ENCODE data around the gene ARHGAP10.

Gene ARHGAP10

DNA sequence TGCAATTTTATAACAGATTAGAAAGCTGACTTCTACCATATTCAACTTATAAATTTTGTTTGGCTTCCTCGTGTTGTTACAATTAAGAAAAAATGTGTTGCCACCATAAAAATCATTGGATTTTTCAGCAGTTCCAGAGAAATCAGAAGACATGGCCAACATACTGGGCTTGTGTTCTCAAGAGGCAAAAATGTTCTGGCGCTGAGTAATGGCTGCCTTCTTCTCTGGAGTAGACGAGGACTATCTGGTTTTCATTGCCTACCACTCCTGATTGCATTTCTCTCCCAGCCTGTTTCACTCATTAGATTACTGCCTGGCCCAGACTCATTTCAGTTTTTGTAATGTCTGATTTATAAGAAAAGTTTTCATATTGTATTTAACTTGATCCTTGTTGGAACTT lies 122.3 kb downstream of the ARHGAP10 start:
- H3K4me1 ChIP-seq, result peaks cover 15% of the 10 kb centered on the region
- no peaks in the 10 kb centered on the region for H3K27me3 ChIP-seq
- TF ChIP-seq, protein P1, sequence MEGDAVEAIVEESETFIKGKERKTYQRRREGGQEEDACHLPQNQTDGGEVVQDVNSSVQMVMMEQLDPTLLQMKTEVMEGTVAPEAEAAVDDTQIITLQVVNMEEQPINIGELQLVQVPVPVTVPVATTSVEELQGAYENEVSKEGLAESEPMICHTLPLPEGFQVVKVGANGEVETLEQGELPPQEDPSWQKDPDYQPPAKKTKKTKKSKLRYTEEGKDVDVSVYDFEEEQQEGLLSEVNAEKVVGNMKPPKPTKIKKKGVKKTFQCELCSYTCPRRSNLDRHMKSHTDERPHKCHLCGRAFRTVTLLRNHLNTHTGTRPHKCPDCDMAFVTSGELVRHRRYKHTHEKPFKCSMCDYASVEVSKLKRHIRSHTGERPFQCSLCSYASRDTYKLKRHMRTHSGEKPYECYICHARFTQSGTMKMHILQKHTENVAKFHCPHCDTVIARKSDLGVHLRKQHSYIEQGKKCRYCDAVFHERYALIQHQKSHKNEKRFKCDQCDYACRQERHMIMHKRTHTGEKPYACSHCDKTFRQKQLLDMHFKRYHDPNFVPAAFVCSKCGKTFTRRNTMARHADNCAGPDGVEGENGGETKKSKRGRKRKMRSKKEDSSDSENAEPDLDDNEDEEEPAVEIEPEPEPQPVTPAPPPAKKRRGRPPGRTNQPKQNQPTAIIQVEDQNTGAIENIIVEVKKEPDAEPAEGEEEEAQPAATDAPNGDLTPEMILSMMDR (IDR thresholded peaks at IDR 0.05; ENCODE audit: low read depth, low read length), result no peak
- DNase-seq, result no peak
- no peaks in the 10 kb centered on the region for H3K9me3 ChIP-seq
- peaks cover 9% of the 10 kb centered on the region for H3K36me3 ChIP-seq
- H3K4me3 ChIP-seq (ENCODE audit: low read depth, low read length), result no peak overlapping the region

- no peaks in the 10 kb centered on the region for H3K27me3 ChIP-seq
- H3K4me1 ChIP-seq, result peaks cover 15% of the 10 kb centered on the region
- no peak overlapping the region for H3K4me3 ChIP-seq (ENCODE audit: low read depth, low read length)
- no peaks in the 10 kb centered on the region for H3K9me3 ChIP-seq
- H3K36me3 ChIP-seq, result peaks cover 4% of the 10 kb centered on the region
- DNase-seq, result no peak
- TF ChIP-seq, protein P1 (IDR thresholded peaks at IDR 0.05; ENCODE audit: low read depth, low read length), result no peak
These were observed 123.7 kb downstream of the ARHGAP10 start for GRCh38 chr4:147855571-147856009.

GRCh38 chr4:147860960-147861359 lies 129.1 kb downstream of the ARHGAP10 start:
- TF ChIP-seq, protein P1 (IDR thresholded peaks at IDR 0.05; ENCODE audit: low read depth, low read length), result no peak
- H3K36me3 ChIP-seq, result peaks cover 9% of the 10 kb centered on the region; the same call in 1 of the 2 replicates
- no peaks in the 10 kb centered on the region for H3K9me3 ChIP-seq
- H3K4me1 ChIP-seq, result peaks cover 25% of the 10 kb centered on the region
- H3K4me3 ChIP-seq (ENCODE audit: low read depth, low read length), result no peak overlapping the region
- no peak for DNase-seq
- H3K27me3 ChIP-seq, result no peaks in the 10 kb centered on the region

DNA sequence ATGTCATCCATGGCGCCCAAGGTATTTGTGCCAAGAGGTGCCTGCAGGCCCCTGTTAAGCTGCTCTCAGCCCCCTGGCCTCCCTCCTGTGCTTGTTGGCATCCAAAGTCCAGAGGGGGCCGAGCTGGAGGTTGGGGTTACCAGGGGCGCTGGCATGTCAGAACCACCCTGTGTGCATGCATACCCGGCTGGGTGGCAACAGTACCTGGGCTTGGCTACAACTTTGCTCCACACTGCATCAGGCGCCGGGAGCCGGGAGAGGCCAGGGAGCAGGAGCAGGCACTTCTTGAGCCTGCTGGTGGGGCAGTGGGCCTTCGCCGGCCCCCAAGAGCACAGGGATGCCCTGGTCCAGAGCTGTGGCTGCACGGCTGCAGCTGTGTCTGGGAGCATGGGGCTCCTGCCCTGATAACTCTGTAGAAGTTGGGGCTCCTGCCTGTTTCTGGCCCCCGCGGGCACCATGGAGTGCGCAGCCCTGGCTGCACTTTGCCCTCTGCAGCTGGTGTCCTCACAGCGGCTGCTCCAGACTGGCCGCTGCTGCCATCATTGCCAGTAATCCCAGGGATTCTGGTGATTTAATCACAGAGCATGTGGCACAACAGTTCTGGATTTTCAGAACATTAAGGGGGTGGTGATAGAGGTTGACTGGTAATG lies 130.3 kb downstream of the ARHGAP10 start:
- Histone ChIP-seq H3K4me1 (peaks cover 32% of the 10 kb centered on the region), H3K36me3 (peaks cover 9% of the 10 kb centered on the region; the same call in 1 of the 2 replicates), H3K4me3 (ENCODE audit: low read depth, low read length) (no peak overlapping the region; the same call in 1 of the 2 replicates), H3K27me3 (no peaks in the 10 kb centered on the region), H3K9me3 (no peaks in the 10 kb centered on the region)
- TF ChIP-seq, protein P1 (IDR thresholded peaks at IDR 0.05; ENCODE audit: low read depth, low read length), result no peak
- DNase-seq, result peak; percentile 84

GRCh38 chr4:147863111-147863747 lies 131.3 kb downstream of the ARHGAP10 start:
- no peak overlapping the region for H3K4me3 ChIP-seq (ENCODE audit: low read depth, low read length)

More at GRCh38 chr4:147863111-147863747, 131.3 kb downstream of the ARHGAP10 start:
- no peak for DNase-seq
- TF ChIP-seq, protein P1 (IDR thresholded peaks at IDR 0.05; ENCODE audit: low read depth, low read length), result peak; percentile 37
- Histone ChIP-seq H3K9me3 (no peaks in the 10 kb centered on the region), H3K36me3 (peaks cover 9% of the 10 kb centered on the region; the same call in 1 of the 2 replicates), H3K27me3 (no peaks in the 10 kb centered on the region), H3K4me1 (peaks cover 32% of the 10 kb centered on the region)
